PC-9 (cell line): ENCODE results near the gene TOR1B. TPM values are rescaled to one million over a fixed set of nuclear protein-coding genes. Genes with fewer than 3 reads are reported as not detected.
"Not testable (repeated sequence)": the region's sequence is repeated elsewhere in the genome, so short reads cannot be mapped to it uniquely, and the experiment has no call there.

ENCODE experiments used
- BruUV-seq: library from RNA; stranded (reverse); fragments of 400-500 nt; replicated peaks from 2 replicates; lab custom pipeline; 2021; lab: Mats Ljungman, UMichigan
- CTCF ChIA-PET: fragments of 300-600 bp; sonication (Branson Sonifier 250); formaldehyde crosslinking; loops from one replicate; lab custom pipeline; 2022; ENCODE audit warnings: antibody characterized with exemption; lab: Charles Lee
- POLR2A ChIA-PET: fragments of 300-600 bp; sonication (Branson Sonifier 250); formaldehyde crosslinking; loops from one replicate; lab custom pipeline; 2022; ENCODE audit warnings: antibody characterized with exemption; ENCODE audit not compliant: unreplicated experiment; lab: Charles Lee
- DNase-seq, 2 experiments: peaks; one replicate each; pipeline versions ENCODE4 v3.0.0 to v3.0.0-alpha.2; 2015 to 2022; ENCODE audit warnings: mixed read lengths in 1 of 2
- H2AFZ ChIP-seq: fragments of 200-600 bp; sonication (generic); 2 replicates; pipeline ENCODE4 v1.8.1; 2017; ENCODE audit warnings: antibody characterized with exemption
- H3F3A ChIP-seq: fragments of 200-600 bp; sonication (generic); 2 replicates; pipeline ENCODE4 v1.8.1; 2017; ENCODE audit warnings: antibody characterized with exemption, mild to moderate bottlenecking, low read depth; ENCODE audit not compliant: insufficient read depth
- H3K27ac ChIP-seq: fragments of 200-600 bp; sonication (generic); 2 replicates; pipeline ENCODE4 v1.6.1; 2016; ENCODE audit warnings: mixed run types
- H3K27me3 ChIP-seq: fragments of 200-600 bp; sonication (generic); 2 replicates; pipeline ENCODE4 v1.6.1; 2016; ENCODE audit warnings: low read depth, mixed run types; ENCODE audit not compliant: insufficient read depth
- H3K36me3 ChIP-seq: fragments of 200-600 bp; sonication (generic); 2 replicates; pipeline ENCODE4 v1.6.1; 2016; ENCODE audit warnings: low read depth, mixed run types
- H3K4me1 ChIP-seq: fragments of 200-600 bp; sonication (generic); replicated peaks from 2 replicates; pipeline ENCODE4 v1.6.1; 2016; ENCODE audit warnings: mixed run types; ENCODE audit not compliant: insufficient read depth
- H3K4me2 ChIP-seq: fragments of 200-600 bp; sonication (generic); 2 replicates; pipeline ENCODE4 v1.6.1; 2017; ENCODE audit warnings: mixed run types
- H3K4me3 ChIP-seq: fragments of 200-600 bp; sonication (generic); 2 replicates; pipeline ENCODE4 v1.6.1; 2016; ENCODE audit warnings: mixed run types
- H3K79me2 ChIP-seq: fragments of 200-600 bp; sonication (generic); 2 replicates; pipeline ENCODE4 v1.6.1; 2017; ENCODE audit warnings: low read depth, mixed run types
- H3K9me2 ChIP-seq: fragments of 200-600 bp; sonication (generic); 2 replicates; pipeline ENCODE4 v1.8.1; 2017; ENCODE audit warnings: mild to moderate bottlenecking; ENCODE audit not compliant: insufficient read depth
- H3K9me3 ChIP-seq: fragments of 200-600 bp; sonication (generic); 2 replicates; pipeline ENCODE4 v1.8.1; 2016; ENCODE audit warnings: low read depth; ENCODE audit not compliant: insufficient read depth
- H4K20me1 ChIP-seq: fragments of 200-600 bp; sonication (generic); 2 replicates; pipeline ENCODE4 v1.8.1; 2017; ENCODE audit not compliant: insufficient read depth
- CTCF ChIP-seq: fragments of 200-600 bp; sonication (generic); conservative IDR thresholded peaks from 2 replicates; pipeline ENCODE4 v1.6.1; 2017; ENCODE audit warnings: mixed run types, antibody characterized with exemption, mild to moderate bottlenecking, moderate library complexity
- EZH2 ChIP-seq: fragments of 200-600 bp; sonication (generic); IDR thresholded peaks from 2 replicates; pipeline ENCODE4 v1.8.0; 2017; ENCODE audit warnings: antibody characterized with exemption, low read depth
- intact Hi-C: fragments of 100-400 bp; cut with micrococcal nuclease; formaldehyde crosslinking; loops from one replicate; pipeline ENCODE4 v1.10.0; 2022; ENCODE audit not compliant: unreplicated experiment
- total RNA-seq: library from RNA; stranded (reverse); gene quantifications from 2 replicates; pipeline ENCODE4 v1.2.3, GENCODE V29; 2021

Gene TOR1B
- total RNA-seq, 1 experiment from 2014 or later, result 26.5 TPM

GRCh38 chr9:129759804-129760502 lies 43.0 kb upstream of the TOR1B start:
- BruUV-seq, result no TSS peak
- Histone ChIP-seq H3K27ac (no peak overlapping the region), H3K27me3 (no peaks in the 10 kb centered on the region), H3F3A (peaks cover 27% of the 10 kb centered on the region), H3K79me2 (no peaks in the 10 kb centered on the region), H3K4me1 (peaks cover 71% of the 10 kb centered on the region), H3K4me2 (0 out of 2 replicates have a peak overlapping the region, but pooled peaks have one; percentile 7), H3K9me2 (no peaks in the 10 kb centered on the region), H4K20me1 (no peaks in the 10 kb centered on the region), H2AFZ (no peak overlapping the region), H3K36me3 (no peaks in the 10 kb centered on the region), H3K9me3 (no peaks in the 10 kb centered on the region), H3K4me3 (no peak overlapping the region)
- TF ChIP-seq EZH2, result no peak
- TF ChIP-seq CTCF, result no peak
- ChIA-PET CTCF (interaction anchor here (0.5 to 1.4 kb wide), 6 partner anchors 10 to 736 kb away, joined by 3 to 7 read pairs (median 4); no protein-coding TSS in a partner anchor), POLR2A (interaction anchor here (0.5 to 1.0 kb wide), 5 partner anchors 10 to 1203 kb away, joined by 3 to 13 read pairs (median 8); no protein-coding TSS in a partner anchor)
- intact Hi-C loops, result loop anchor here (10.0 kb wide), 1 partner anchor 275 kb away; no protein-coding TSS in a partner anchor
- no peak for DNase-seq

- H4K20me1 ChIP-seq, H3K9me3 ChIP-seq, H3K36me3 ChIP-seq, H3K9me2 ChIP-seq, H3K27me3 ChIP-seq, H3K4me3 ChIP-seq, H2AFZ ChIP-seq, DNase-seq, BruUV-seq, H3K79me2 ChIP-seq, intact Hi-C loops: not testable (repeated sequence)
- CTCF ChIA-PET, result interaction anchor here (0.9 kb wide), 1 partner anchor 737 kb away, joined by 7 read pairs; no protein-coding TSS in a partner anchor
- H3K27ac ChIP-seq, result peak overlapping the region; percentile 97; the same call in 1 of the 2 replicates
- POLR2A ChIA-PET, result interaction anchor here (0.6 kb wide), 1 partner anchor 11 kb away, joined by 13 read pairs; no protein-coding TSS in a partner anchor
- peaks cover 32% of the 10 kb centered on the region for H3F3A ChIP-seq
- peak overlapping the region; percentile 62 for H3K4me2 ChIP-seq
- H3K4me1 ChIP-seq, result peaks cover 63% of the 10 kb centered on the region
Observed at GRCh38 chr9:129760784-129761183, 42.2 kb upstream of the TOR1B start.

GRCh38 chr9:129761293-129761900 lies 41.6 kb upstream of the TOR1B start:
- ChIA-PET CTCF (interaction anchor here (0.7 to 0.9 kb wide), 3 partner anchors 686 to 943 kb away, joined by 5 to 14 read pairs (median 7); no protein-coding TSS in a partner anchor), POLR2A (interaction anchor here (0.6 to 1.0 kb wide), 5 partner anchors 8 to 1600 kb away, joined by 4 to 37 read pairs (median 9); partner anchors contain the start of gene PTGES)
- no peak for DNase-seq
- Histone ChIP-seq H3K4me3 (peak overlapping the region; percentile 23; the same call in 1 of the 2 replicates), H3F3A (peaks cover 32% of the 10 kb centered on the region), H3K27me3 (no peaks in the 10 kb centered on the region), H4K20me1 (no peaks in the 10 kb centered on the region), H3K79me2 (no peaks in the 10 kb centered on the region), H3K27ac (peak overlapping the region; percentile 97), H3K4me1 (peaks cover 63% of the 10 kb centered on the region), H3K36me3 (no peaks in the 10 kb centered on the region), H2AFZ (no peak overlapping the region), H3K9me2 (no peaks in the 10 kb centered on the region), H3K4me2 (peak overlapping the region; percentile 62), H3K9me3 (no peaks in the 10 kb centered on the region)
- intact Hi-C loops, result no loop called here
- no TSS peak for BruUV-seq
- TF ChIP-seq EZH2, result no peak
- no peak for TF ChIP-seq CTCF
